ENCODE results near the gene GFRA1.

GFRA1 gene

DNA sequence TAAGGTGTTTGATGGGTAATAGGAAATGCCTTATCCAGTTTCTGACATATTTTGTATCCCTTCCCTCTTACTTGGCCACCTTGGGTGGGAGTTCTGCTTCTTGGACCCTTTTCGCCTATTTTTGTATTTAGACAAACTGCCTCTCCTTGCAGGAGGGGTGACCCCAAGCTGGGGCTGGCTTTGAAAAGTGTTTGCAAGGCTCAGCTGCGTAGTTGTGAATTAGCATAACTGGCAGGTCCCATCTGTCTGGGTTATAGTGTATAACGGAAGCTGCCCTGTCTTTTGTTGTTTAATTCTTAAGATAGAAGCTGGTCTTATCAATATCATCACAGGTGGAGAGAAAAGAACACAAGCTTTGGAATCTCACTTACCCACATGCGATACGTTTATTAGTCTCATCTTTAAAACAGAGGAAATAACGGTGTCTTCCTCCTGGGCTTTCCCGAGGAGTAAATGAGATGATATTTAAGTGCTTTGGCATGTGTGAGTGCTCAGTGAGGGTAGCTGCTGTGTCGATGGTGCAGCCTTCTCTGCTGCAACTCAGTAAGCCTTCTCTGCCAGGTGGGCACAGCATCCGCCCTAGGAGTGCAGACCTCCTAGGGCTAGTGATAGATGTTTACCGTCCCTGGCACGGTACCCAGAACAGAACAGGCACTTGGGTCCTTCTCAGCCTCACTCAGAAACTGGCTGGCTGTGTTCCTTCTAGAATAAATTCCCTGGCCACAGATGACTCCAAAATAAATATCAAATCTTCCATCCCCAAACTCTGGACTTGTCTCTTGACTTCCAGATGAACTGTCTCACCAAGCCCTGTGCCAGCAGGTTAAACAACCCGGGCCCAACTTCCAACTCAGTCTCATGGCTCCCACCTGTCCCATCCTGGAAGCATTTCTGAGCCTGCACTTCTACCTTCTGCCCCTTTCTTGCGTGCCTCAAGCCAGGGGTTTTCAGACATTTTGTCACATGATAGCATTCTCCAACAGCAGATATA lies 227.3 kb downstream of the GFRA1 start:
- H3K4me1 ChIP-seq (ENCODE audit: insufficient read depth, low read length) = no peaks in the 10 kb centered on the region
- ATAC-seq (ENCODE audit: insufficient read depth, low read depth) (no peak), DNase-seq (no peak)
- H3K4me3 ChIP-seq (ENCODE audit: low read depth in 1 of 2, low read length in 2 of 2) = no peak overlapping the region
- no peaks in the 10 kb centered on the region for H3K9me3 ChIP-seq (ENCODE audit: insufficient read depth, low read length, severe bottlenecking)
- H3K79me2 ChIP-seq (ENCODE audit: insufficient read depth, low read length) = no peaks in the 10 kb centered on the region
- H4K20me1 ChIP-seq (ENCODE audit: insufficient read depth, low read length) = no peaks in the 10 kb centered on the region
- H3K4me2 ChIP-seq (ENCODE audit: insufficient read depth, low read length) = no peak overlapping the region
- H3K27ac ChIP-seq (ENCODE audit: low read length) = no peak overlapping the region
- H2AFZ ChIP-seq (ENCODE audit: low read depth, low read length) = no peak overlapping the region
- H3K9ac ChIP-seq (ENCODE audit: low read depth, low read length) = no peak overlapping the region
- H3K36me3 ChIP-seq (ENCODE audit: insufficient read depth, low read length) = no peaks in the 10 kb centered on the region
- TF ChIP-seq EZH2 (IDR thresholded peaks at IDR 0.05; ENCODE audit: borderline replicate concordance, low read depth, low read length, severe bottlenecking) = no peak
- TF ChIP-seq, protein P1, sequence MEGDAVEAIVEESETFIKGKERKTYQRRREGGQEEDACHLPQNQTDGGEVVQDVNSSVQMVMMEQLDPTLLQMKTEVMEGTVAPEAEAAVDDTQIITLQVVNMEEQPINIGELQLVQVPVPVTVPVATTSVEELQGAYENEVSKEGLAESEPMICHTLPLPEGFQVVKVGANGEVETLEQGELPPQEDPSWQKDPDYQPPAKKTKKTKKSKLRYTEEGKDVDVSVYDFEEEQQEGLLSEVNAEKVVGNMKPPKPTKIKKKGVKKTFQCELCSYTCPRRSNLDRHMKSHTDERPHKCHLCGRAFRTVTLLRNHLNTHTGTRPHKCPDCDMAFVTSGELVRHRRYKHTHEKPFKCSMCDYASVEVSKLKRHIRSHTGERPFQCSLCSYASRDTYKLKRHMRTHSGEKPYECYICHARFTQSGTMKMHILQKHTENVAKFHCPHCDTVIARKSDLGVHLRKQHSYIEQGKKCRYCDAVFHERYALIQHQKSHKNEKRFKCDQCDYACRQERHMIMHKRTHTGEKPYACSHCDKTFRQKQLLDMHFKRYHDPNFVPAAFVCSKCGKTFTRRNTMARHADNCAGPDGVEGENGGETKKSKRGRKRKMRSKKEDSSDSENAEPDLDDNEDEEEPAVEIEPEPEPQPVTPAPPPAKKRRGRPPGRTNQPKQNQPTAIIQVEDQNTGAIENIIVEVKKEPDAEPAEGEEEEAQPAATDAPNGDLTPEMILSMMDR (IDR thresholded peaks at IDR 0.05; ENCODE audit: borderline replicate concordance, extremely low read depth, low read length, poor library complexity, severe bottlenecking) = no peak
- no peaks in the 10 kb centered on the region for H3K27me3 ChIP-seq (ENCODE audit: insufficient read depth, low read length, poor library complexity)

DNA sequence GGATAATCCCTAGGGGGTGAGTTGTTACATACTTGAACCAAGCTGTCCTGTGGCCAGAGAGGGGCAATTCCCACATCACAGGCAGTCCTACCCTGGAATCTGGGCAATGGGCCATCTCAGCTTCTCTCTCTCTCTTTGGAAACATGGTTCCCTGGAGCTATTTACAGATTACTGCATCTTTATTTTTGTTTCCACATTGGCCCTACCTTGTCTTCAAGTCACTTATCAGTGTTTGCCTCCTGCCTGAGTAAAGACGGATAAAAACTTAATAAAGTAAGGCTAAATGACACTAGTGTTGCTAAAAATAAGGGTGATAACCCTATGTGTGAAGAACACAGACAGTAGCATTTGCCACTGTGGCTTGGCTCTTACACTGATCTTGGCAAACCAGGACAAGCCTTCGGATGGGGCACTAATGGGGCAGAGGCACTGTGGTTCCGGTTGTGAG lies 228.2 kb downstream of the GFRA1 start:
- no peak overlapping the region for H2AFZ ChIP-seq (ENCODE audit: low read depth, low read length)
- no peaks in the 10 kb centered on the region for H3K9me3 ChIP-seq (ENCODE audit: insufficient read depth, low read length, severe bottlenecking)
- H3K79me2 ChIP-seq (ENCODE audit: insufficient read depth, low read length) = no peaks in the 10 kb centered on the region
- no peaks in the 10 kb centered on the region for H4K20me1 ChIP-seq (ENCODE audit: insufficient read depth, low read length)
- DNase-seq (no peak), ATAC-seq (ENCODE audit: insufficient read depth, low read depth) (no peak)
- H3K4me3 ChIP-seq (ENCODE audit: low read depth in 1 of 2, low read length in 2 of 2) = no peak overlapping the region
- H3K4me1 ChIP-seq (ENCODE audit: insufficient read depth, low read length) = no peaks in the 10 kb centered on the region
- TF ChIP-seq, protein P1 (IDR thresholded peaks at IDR 0.05; ENCODE audit: borderline replicate concordance, extremely low read depth, low read length, poor library complexity, severe bottlenecking) = no peak
- TF ChIP-seq EZH2 (IDR thresholded peaks at IDR 0.05; ENCODE audit: borderline replicate concordance, low read depth, low read length, severe bottlenecking) = no peak
- no peak overlapping the region for H3K4me2 ChIP-seq (ENCODE audit: insufficient read depth, low read length)
- no peaks in the 10 kb centered on the region for H3K36me3 ChIP-seq (ENCODE audit: insufficient read depth, low read length)
- no peak overlapping the region for H3K27ac ChIP-seq (ENCODE audit: low read length)
- no peak overlapping the region for H3K9ac ChIP-seq (ENCODE audit: low read depth, low read length)
- no peaks in the 10 kb centered on the region for H3K27me3 ChIP-seq (ENCODE audit: insufficient read depth, low read length, poor library complexity)

DNA sequence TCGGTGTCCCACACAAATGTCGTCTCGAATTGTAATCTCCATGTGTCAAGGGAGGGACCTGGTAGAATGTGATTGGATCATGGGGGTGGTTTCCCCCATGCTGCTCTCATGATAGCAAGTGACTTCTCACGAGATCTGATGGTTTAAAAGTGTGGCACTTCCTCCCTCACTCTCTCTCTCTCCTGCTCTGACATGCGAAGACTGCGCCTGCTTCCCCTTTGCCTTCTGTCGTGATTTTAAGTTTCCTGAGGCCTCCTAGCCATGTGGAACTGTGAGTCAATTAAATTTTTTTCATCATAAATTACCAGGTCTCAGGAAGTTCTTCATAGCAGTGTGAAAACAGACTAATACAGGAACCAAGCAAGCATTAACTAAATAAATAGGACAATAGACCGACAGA lies 229.1 kb downstream of the GFRA1 start:
- no peaks in the 10 kb centered on the region for H3K4me1 ChIP-seq (ENCODE audit: insufficient read depth, low read length)
- H3K9me3 ChIP-seq (ENCODE audit: insufficient read depth, low read length, severe bottlenecking) = no peaks in the 10 kb centered on the region
- DNase-seq (no peak), ATAC-seq (ENCODE audit: insufficient read depth, low read depth) (no peak)
- H3K27me3 ChIP-seq (ENCODE audit: insufficient read depth, low read length, poor library complexity) = no peaks in the 10 kb centered on the region
- H3K4me2 ChIP-seq (ENCODE audit: insufficient read depth, low read length) = no peak overlapping the region
- H2AFZ ChIP-seq (ENCODE audit: low read depth, low read length) = no peak overlapping the region
- H3K4me3 ChIP-seq (ENCODE audit: low read depth in 1 of 2, low read length in 2 of 2) = no peak overlapping the region
- no peak overlapping the region for H3K27ac ChIP-seq (ENCODE audit: low read length)
- H4K20me1 ChIP-seq (ENCODE audit: insufficient read depth, low read length) = no peaks in the 10 kb centered on the region
- TF ChIP-seq, protein P1 (IDR thresholded peaks at IDR 0.05; ENCODE audit: borderline replicate concordance, extremely low read depth, low read length, poor library complexity, severe bottlenecking) = no peak
- no peak for TF ChIP-seq EZH2 (IDR thresholded peaks at IDR 0.05; ENCODE audit: borderline replicate concordance, low read depth, low read length, severe bottlenecking)
- H3K79me2 ChIP-seq (ENCODE audit: insufficient read depth, low read length) = no peaks in the 10 kb centered on the region
- H3K9ac ChIP-seq (ENCODE audit: low read depth, low read length) = no peak overlapping the region
- no peaks in the 10 kb centered on the region for H3K36me3 ChIP-seq (ENCODE audit: insufficient read depth, low read length)
